Loucy (cell line): ENCODE measurements around the gene RHOB.

Source experiments
- H2AFZ ChIP-seq: fragments of 200-600 bp; sonication (generic); 2 replicates; pipeline ENCODE4 v1.6.0; 2016; ENCODE audit warnings: antibody characterized with exemption, mild to moderate bottlenecking, low read length, moderate library complexity
- H3F3A ChIP-seq: fragments of 200-600 bp; 2 replicates; pipeline ENCODE4 v1.6.0; 2016; ENCODE audit warnings: antibody characterized with exemption, low read depth, mild to moderate bottlenecking
- H3K27me3 ChIP-seq: fragments of 200-600 bp; sonication (generic); 2 replicates; pipeline ENCODE4 v1.6.1; 2014; ENCODE audit warnings: low read length, mild to moderate bottlenecking; ENCODE audit not compliant: insufficient read depth, poor library complexity, severe bottlenecking
- H3K36me3 ChIP-seq: fragments of 200-600 bp; sonication (generic); 2 replicates; pipeline ENCODE4 v1.6.1; 2016; ENCODE audit warnings: low read length; ENCODE audit not compliant: insufficient read depth
- H3K4me1 ChIP-seq: fragments of 200-600 bp; sonication (generic); 2 replicates; pipeline ENCODE4 v1.5.1; 2014; ENCODE audit warnings: low read length, mild to moderate bottlenecking; ENCODE audit not compliant: insufficient read depth, poor library complexity, severe bottlenecking
- H3K4me2 ChIP-seq: fragments of 200-600 bp; sonication (generic); 2 replicates; pipeline ENCODE4 v1.6.0; 2014; ENCODE audit warnings: antibody characterized with exemption, low read length, low read depth, mild to moderate bottlenecking; ENCODE audit not compliant: poor library complexity, severe bottlenecking
- H3K4me3 ChIP-seq: fragments of 200-600 bp; sonication (generic); 2 replicates; pipeline ENCODE4 v1.5.1; 2014; ENCODE audit warnings: low read length, mild to moderate bottlenecking, mixed read lengths; ENCODE audit not compliant: poor library complexity, severe bottlenecking
- H3K79me2 ChIP-seq: fragments of 200-600 bp; sonication (generic); 2 replicates; pipeline ENCODE4 v1.6.1; 2014; ENCODE audit warnings: low read length; ENCODE audit not compliant: insufficient read depth
- H3K9ac ChIP-seq: fragments of 200-600 bp; sonication (generic); 2 replicates; pipeline ENCODE4 v1.6.0; 2014; ENCODE audit warnings: mild to moderate bottlenecking, low read depth, low read length, moderate library complexity; ENCODE audit not compliant: poor library complexity, severe bottlenecking
- H3K9me2 ChIP-seq: fragments of 200-600 bp; sonication (generic); replicated peaks from 2 replicates; pipeline ENCODE4 v1.6.1; 2016; ENCODE audit warnings: low read depth, low read length, mixed read lengths
- H3K9me3 ChIP-seq: fragments of 200-600 bp; sonication (generic); 2 replicates; pipeline ENCODE4 v1.6.1; 2014; ENCODE audit warnings: mild to moderate bottlenecking, antibody characterized with exemption, low read length, low read depth; ENCODE audit not compliant: insufficient read depth
- H4K20me1 ChIP-seq: fragments of 200-600 bp; sonication (generic); 2 replicates; pipeline ENCODE4 v1.6.0; 2014; ENCODE audit warnings: antibody characterized with exemption, low read length, mild to moderate bottlenecking; ENCODE audit not compliant: insufficient read depth, poor library complexity, severe bottlenecking
- CTCF ChIP-seq: fragments of 200-600 bp; sonication (generic); conservative IDR thresholded peaks from 2 replicates; pipeline ENCODE4 v1.5.1; 2014; ENCODE audit warnings: mild to moderate bottlenecking, antibody characterized with exemption, low read length
- EZH2phosphoT487 ChIP-seq: fragments of 200-600 bp; IDR thresholded peaks from 2 replicates; pipeline ENCODE4 v1.6.1; 2018; ENCODE audit warnings: antibody characterized with exemption, mild to moderate bottlenecking, moderate library complexity, borderline replicate concordance

Gene RHOB

GRCh38 chr2:20430035-20430434 lies 16.8 kb upstream of the RHOB start:
- no peaks in the 10 kb centered on the region for H3K36me3 ChIP-seq
- H2AFZ ChIP-seq = no peak overlapping the region
- H3K9ac ChIP-seq = no peak overlapping the region
- H3K9me2 ChIP-seq = no peaks in the 10 kb centered on the region
- H3K4me2 ChIP-seq = no peak overlapping the region
- H3K4me1 ChIP-seq = peaks cover 6% of the 10 kb centered on the region
- H3K79me2 ChIP-seq = no peaks in the 10 kb centered on the region
- no peaks in the 10 kb centered on the region for H3K27me3 ChIP-seq
- no peaks in the 10 kb centered on the region for H4K20me1 ChIP-seq
- no peaks in the 10 kb centered on the region for H3F3A ChIP-seq
- H3K9me3 ChIP-seq = no peaks in the 10 kb centered on the region
- TF ChIP-seq CTCF (no peak), EZH2phosphoT487 (no peak)
- no peak overlapping the region for H3K4me3 ChIP-seq

- Histone ChIP-seq H2AFZ (no peak overlapping the region), H3K9ac (no peak overlapping the region), H3K4me2 (no peak overlapping the region), H3K27me3 (no peaks in the 10 kb centered on the region), H3K9me2 (no peaks in the 10 kb centered on the region), H3K36me3 (no peaks in the 10 kb centered on the region), H3F3A (no peaks in the 10 kb centered on the region), H4K20me1 (no peaks in the 10 kb centered on the region), H3K9me3 (no peaks in the 10 kb centered on the region), H3K79me2 (no peaks in the 10 kb centered on the region), H3K4me3 (no peak overlapping the region), H3K4me1 (no peaks in the 10 kb centered on the region)
- TF ChIP-seq CTCF = no peak
- no peak for TF ChIP-seq EZH2phosphoT487
These were observed 16.2 kb upstream of the RHOB start for GRCh38 chr2:20430461-20431300.

- Histone ChIP-seq H4K20me1 (no peaks in the 10 kb centered on the region), H3F3A (no peaks in the 10 kb centered on the region), H3K27me3 (no peaks in the 10 kb centered on the region), H2AFZ (no peak overlapping the region), H3K9me2 (no peaks in the 10 kb centered on the region), H3K9me3 (no peaks in the 10 kb centered on the region), H3K4me3 (no peak overlapping the region), H3K36me3 (no peaks in the 10 kb centered on the region), H3K4me1 (no peaks in the 10 kb centered on the region), H3K9ac (no peak overlapping the region), H3K4me2 (no peak overlapping the region), H3K79me2 (no peaks in the 10 kb centered on the region)
- TF ChIP-seq CTCF (no peak), EZH2phosphoT487 (no peak)
These were observed 15.6 kb upstream of the RHOB start for GRCh38 chr2:20431301-20431698.
